A549 (cell line): ENCODE data around the gene FAM149B1. TPM values are rescaled to one million over a fixed set of nuclear protein-coding genes. Genes with fewer than 3 reads are reported as not detected.

Experiments
- ATAC-seq, 2 experiments: fragments of 200-7000 bp in 1 of 2; fragments of >200 bp in 1 of 2; cut with Nextera tagmentation in 1 of 2; cut with Tn5 transposase in 1 of 2; 3 replicates each; pipeline versions ENCODE4 v1.8.0 to v1.9.1; 2018 to 2020; ENCODE audit warnings: mild to moderate bottlenecking in 1 of 2, moderate library complexity in 1 of 2
- CTCF ChIA-PET: fragments of 300-600 bp; sonication (Branson Sonifier 250); formaldehyde crosslinking; extraction: SDS; loops from one replicate; lab custom pipeline; 2021; ENCODE audit warnings: antibody characterized with exemption, inconsistent platforms; lab: Yijun Ruan, JAX
- POLR2A ChIA-PET: fragments of 350-600 bp; formaldehyde crosslinking; extraction: SDS; loops from one replicate; lab custom pipeline; 2021; ENCODE audit warnings: antibody characterized with exemption, inconsistent platforms; lab: Yijun Ruan, JAX
- DNase-seq, 2 experiments: peaks; one replicate each; pipeline versions ENCODE4 v3.0.0 to v3.0.0-alpha.2; 2011 to 2016; ENCODE audit warnings: low read depth in 1 of 2, low spot score in 1 of 2
- FAIRE-seq: peaks from 2 replicates; lab custom pipeline; 2011; peaks lifted over from hg19 to GRCh38; lab: Jason Lieb, UNC
- H3K27ac ChIP-seq, 2 experiments: fragments of >200 bp; sonication (Bioruptor Twin); formaldehyde crosslinking; 3 replicates each; pipeline ENCODE4 v1.5.1; 2016 to 2017
- H3K4me1 ChIP-seq: fragments of >200 bp; sonication (Bioruptor Twin); formaldehyde crosslinking; 3 replicates; pipeline ENCODE4 v1.6.1; 2016
- H3K4me2 ChIP-seq: fragments of >200 bp; sonication (Bioruptor Twin); formaldehyde crosslinking; 3 replicates; pipeline ENCODE4 v1.6.1; 2016
- H3K4me3 ChIP-seq: fragments of >200 bp; sonication (Bioruptor Twin); formaldehyde crosslinking; 3 replicates; pipeline ENCODE4 v1.5.1; 2016
- H3K9me3 ChIP-seq: fragments of >200 bp; sonication (Bioruptor Twin); formaldehyde crosslinking; 3 replicates; pipeline ENCODE4 v1.6.1; 2016
- ATOH8 ChIP-seq: fragments of 250-450 bp; sonication (Bioruptor Pico); IDR thresholded peaks from 2 replicates; pipeline ENCODE4 v1.5.0; 2020; ENCODE audit warnings: low read depth, mild to moderate bottlenecking, moderate library complexity
- BCL3 ChIP-seq: fragments of >200 bp; sonication (Bioruptor Twin); formaldehyde crosslinking; IDR thresholded peaks from 3 replicates; pipeline ENCODE4 v1.6.1; 2016
- BHLHE40 ChIP-seq: IDR thresholded peaks from 2 replicates; pipeline ENCODE4 v1.6.1; 2012; ENCODE audit warnings: low read depth, low read length, inconsistent platforms
- CBX8 ChIP-seq: fragments of 200-600 bp; sonication (generic); IDR thresholded peaks from 2 replicates; pipeline ENCODE4 v1.6.1; 2016
- CHD2 ChIP-seq: fragments of 150-350 bp; IDR thresholded peaks from 2 replicates; pipeline ENCODE4 v1.6.1; 2014; ENCODE audit warnings: low read length; ENCODE audit not compliant: partially characterized antibody
- CTCF ChIP-seq: fragments of >200 bp; sonication (Bioruptor Twin); formaldehyde crosslinking; IDR thresholded peaks from 3 replicates; pipeline ENCODE4 v1.5.1; 2016
- E2F6 ChIP-seq: IDR thresholded peaks from 2 replicates; pipeline ENCODE4 v1.6.1; 2012; ENCODE audit warnings: low read depth, borderline replicate concordance
- EHMT2 ChIP-seq: fragments of 200-600 bp; sonication (generic); IDR thresholded peaks from 2 replicates; pipeline ENCODE4 v1.6.1; 2016; ENCODE audit warnings: antibody characterized with exemption, low read depth, mild to moderate bottlenecking, moderate library complexity
- ELK1 ChIP-seq: fragments of 150-350 bp; IDR thresholded peaks from 2 replicates; pipeline ENCODE4 v1.6.1; 2014; ENCODE audit warnings: low read depth, mild to moderate bottlenecking, low read length
- EP300 ChIP-seq, 2 experiments: fragments of >200 bp; sonication (Bioruptor Twin); formaldehyde crosslinking; IDR thresholded peaks; 2 replicates in 1 of 2; 3 replicates in 1 of 2; pipeline ENCODE4 v1.6.1; 2016 to 2017
- ESRRA ChIP-seq: fragments of 150-350 bp; IDR thresholded peaks from 2 replicates; pipeline ENCODE4 v1.6.1; 2014; ENCODE audit warnings: mild to moderate bottlenecking, low read length, borderline replicate concordance
- FOSB ChIP-seq: fragments of 250-450 bp; sonication (Bioruptor Pico); IDR thresholded peaks from 2 replicates; pipeline ENCODE4 v1.5.0; 2020; ENCODE audit warnings: mild to moderate bottlenecking, moderate library complexity
- FOSL2 ChIP-seq, 2 experiments: fragments of 450-650 bp in 1 of 2; fragments of >200 bp in 1 of 2; sonication (Bioruptor Twin) in 1 of 2; formaldehyde crosslinking; IDR thresholded peaks; 2 replicates each; pipeline versions ENCODE4 v1.5.0 to v1.6.1; 2016 to 2020; ENCODE audit warnings: mild to moderate bottlenecking in 1 of 2, moderate library complexity in 1 of 2
- FOXS1 ChIP-seq: fragments of 250-450 bp; sonication (Bioruptor Pico); IDR thresholded peaks from 2 replicates; pipeline ENCODE4 v1.5.0; 2020; ENCODE audit warnings: mild to moderate bottlenecking, moderate library complexity
- HES2 ChIP-seq: fragments of >200 bp; sonication (Bioruptor Twin); formaldehyde crosslinking; IDR thresholded peaks from 2 replicates; pipeline ENCODE4 v1.6.1; 2016
- HMGXB4 ChIP-seq: fragments of 250-450 bp; sonication (Bioruptor Pico); IDR thresholded peaks from 2 replicates; pipeline ENCODE4 v1.5.0; 2021; ENCODE audit warnings: mild to moderate bottlenecking, moderate library complexity, borderline replicate concordance
- HOXA7 ChIP-seq: fragments of 250-450 bp; sonication (Bioruptor Pico); IDR thresholded peaks from 2 replicates; pipeline ENCODE4 v1.5.0; 2020; ENCODE audit warnings: mild to moderate bottlenecking, moderate library complexity
- HOXB5 ChIP-seq: fragments of 250-450 bp; sonication (Bioruptor Pico); IDR thresholded peaks from 2 replicates; pipeline ENCODE4 v1.5.0; 2020; ENCODE audit warnings: mild to moderate bottlenecking, moderate library complexity
- KDM1A ChIP-seq: fragments of 200-600 bp; sonication (generic); IDR thresholded peaks from 2 replicates; pipeline ENCODE4 v1.6.1; 2016; ENCODE audit warnings: low read depth, mild to moderate bottlenecking
- MAX ChIP-seq: IDR thresholded peaks from 2 replicates; pipeline ENCODE4 v1.6.1; 2012
- MYC ChIP-seq: IDR thresholded peaks from 2 replicates; pipeline ENCODE4 v1.6.1; 2012; ENCODE audit warnings: mild to moderate bottlenecking, inconsistent platforms, low read length, improper control_type of control experiment, borderline replicate concordance
- POLR2A ChIP-seq: IDR thresholded peaks from 2 replicates; pipeline ENCODE4 v1.6.1; 2012; ENCODE audit warnings: mild to moderate bottlenecking, low read length
- RARB ChIP-seq: fragments of 250-450 bp; sonication (Bioruptor Pico); IDR thresholded peaks from 2 replicates; pipeline ENCODE4 v1.8.0; 2021; ENCODE audit warnings: mild to moderate bottlenecking, moderate library complexity
- RNF2 ChIP-seq: fragments of 200-600 bp; sonication (generic); IDR thresholded peaks from 2 replicates; pipeline ENCODE4 v1.6.1; 2016; ENCODE audit warnings: low read depth, mild to moderate bottlenecking, antibody characterized with exemption, moderate library complexity, borderline replicate concordance
- TFCP2L1 ChIP-seq: fragments of 250-450 bp; sonication (Bioruptor Pico); IDR thresholded peaks from 2 replicates; pipeline ENCODE4 v1.5.0; 2021; ENCODE audit warnings: mild to moderate bottlenecking
- USF2 ChIP-seq: fragments of 450-650 bp; IDR thresholded peaks from 2 replicates; pipeline ENCODE4 v1.6.1; 2014; ENCODE audit warnings: antibody characterized with exemption
- ZFP36 ChIP-seq: fragments of 450-650 bp; IDR thresholded peaks from 2 replicates; pipeline ENCODE4 v1.6.1; 2014; ENCODE audit warnings: borderline replicate concordance; ENCODE audit not compliant: partially characterized antibody
- WGBS: methylation state at CpG from one replicate; pipeline ENCODE4 v1.1.6; 2017; ENCODE audit errors: missing lambda C conversion rate; 5-methylcytosine and 5-hydroxymethylcytosine counted together
- polyA plus RNA-seq, 4 experiments: library from polyadenylated mRNA; depleted of rRNA in 3 of 4; stranded (reverse); fragments of >200 nt; fragmentation: RNase III in 1 of 4; extraction: RNeasy Plus Mini Kit Qiagen cat#74134 plus additional on column Dnase treatment in 1 of 4; gene quantifications; 2 replicates in 3 of 4; 3 replicates in 1 of 4; pipeline ENCODE4 v1.2.3, GENCODE V29; 2011 to 2017

FAM149B1 gene
- polyA plus RNA-seq, 2 of the 4 experiments (the other 2 are of a cell fraction): 6.9 to 26.7 TPM

GRCh38 chr10:73126343-73126742 lies 41.6 kb upstream of the FAM149B1 start:
- WGBS: 96% methylated on average over 2 of the region's 2 CpGs
- H3K4me2 ChIP-seq: no peak overlapping the region
- H3K4me1 ChIP-seq: peaks cover 3% of the 10 kb centered on the region; the same call in 2 of the 3 replicates
- CTCF ChIA-PET: interaction anchor here (2.0 kb wide), 1 partner anchor 32 kb away, joined by 7 read pairs; no protein-coding TSS in a partner anchor
- no peak overlapping the region for H3K4me3 ChIP-seq
- no peak overlapping the region for H3K27ac ChIP-seq
- FAIRE-seq (no peak), ATAC-seq (peak in 1 of 2 experiments; percentile 21; a peak in 2 of 6 replicates)
- TF ChIP-seq MAX (no peak), EP300 (IDR thresholded peaks at IDR 0.05) (no peak), EHMT2 (no peak), HES2 (no peak), MYC (no peak), E2F6 (no peak), HOXB5 (CRISPR knock-in tag) (no peak), CHD2 (no peak), ATOH8 (no peak), HOXA7 (CRISPR knock-in tag) (no peak), CBX8 (no peak), FOSL2 (IDR thresholded peaks at IDR 0.05) (no peak), FOSL2 (CRISPR knock-in tag; IDR thresholded peaks at IDR 0.05) (no peak), USF2 (no peak), ZFP36 (no peak), POLR2A (no peak)
- TF ChIP-seq, all 56 proteins: peak for 0
- POLR2A ChIA-PET: no interaction called here
- H3K9me3 ChIP-seq: no peaks in the 10 kb centered on the region
- no peak for DNase-seq

- H3K9me3 ChIP-seq: no peaks in the 10 kb centered on the region
- FAIRE-seq (peak; percentile 73), DNase-seq (no peak), ATAC-seq (no peak)
- peaks cover 14% of the 10 kb centered on the region; the same call in 2 of the 3 replicates for H3K4me1 ChIP-seq
- ChIA-PET POLR2A (no interaction called here), CTCF (interaction anchor here (0.9 to 1.1 kb wide), 2 partner anchors 9 to 28 kb away, joined by 3 read pairs; no protein-coding TSS in a partner anchor)
- 43% methylated on average over 2 of the region's 2 CpGs for WGBS
- no peak overlapping the region for H3K27ac ChIP-seq
- no peak overlapping the region for H3K4me3 ChIP-seq
- H3K4me2 ChIP-seq: no peak overlapping the region
- TF ChIP-seq KDM1A: no peak
- no peak for TF ChIP-seq CTCF
- no peak for TF ChIP-seq FOXS1 (CRISPR knock-in tag)
- no peak for TF ChIP-seq EP300 (IDR thresholded peaks at IDR 0.05)
- no peak for TF ChIP-seq ATOH8
- no peak for TF ChIP-seq ELK1
- TF ChIP-seq HMGXB4 (CRISPR knock-in tag): no peak
- no peak for TF ChIP-seq RARB
- TF ChIP-seq HOXB5 (CRISPR knock-in tag): no peak
- no peak for TF ChIP-seq ESRRA
- no peak for TF ChIP-seq RNF2
- TF ChIP-seq FOSB (CRISPR knock-in tag): no peak
- TF ChIP-seq BHLHE40: no peak
- no peak for TF ChIP-seq FOSL2 (IDR thresholded peaks at IDR 0.05)
- TF ChIP-seq FOSL2 (CRISPR knock-in tag; IDR thresholded peaks at IDR 0.05): no peak
- no peak for TF ChIP-seq MAX
- TF ChIP-seq BCL3: no peak
- TF ChIP-seq TFCP2L1: no peak
Measured at GRCh38 chr10:73131301-73131700, 36.6 kb upstream of the FAM149B1 start.
